ENCODE data around the gene ACAA1. TPM values are rescaled to one million over a fixed set of nuclear protein-coding genes. Genes with fewer than 3 reads are reported as not detected.
A peak's percentile ranks its signal among the peaks of the same experiment; 100 is the strongest.

The ACAA1 gene
- polyA plus RNA-seq, 1 of the 3 experiments (the other 2 are of a cell fraction) = 86.4 TPM

GRCh38 chr3:38136777-38137614, at the start of gene ACAA1 (continued):
- no peak for TF ChIP-seq MEF2A (IDR thresholded peaks at IDR 0.05; ENCODE audit: borderline replicate concordance, low read depth)
- peak; percentile 77; the same call in 1 of the 2 replicates for TF ChIP-seq ELF1 (IDR thresholded peaks at IDR 0.05)
- no peak for TF ChIP-seq JUND (IDR thresholded peaks at IDR 0.05)

- 92% methylated on average over 2 of the region's 2 CpGs for WGBS (ENCODE audit: low lambda C conversion rate)
- CTCF ChIA-PET = interaction anchor here (1.1 kb wide), 1 partner anchor 11 kb away, joined by 3 read pairs; no protein-coding TSS in a partner anchor
- H4K20me1 ChIP-seq (ENCODE audit: insufficient read depth) = peaks cover 77% of the 10 kb centered on the region
Measured at GRCh38 chr3:38177181-38177580, 40.3 kb upstream of the ACAA1 start.

GRCh38 chr3:38173834-38174418, 37.0 kb upstream of the ACAA1 start:
- peaks cover 74% of the 10 kb centered on the region for H4K20me1 ChIP-seq (ENCODE audit: insufficient read depth)

More at GRCh38 chr3:38177181-38177580, 40.3 kb upstream of the ACAA1 start:
- no peak for TF ChIP-seq JUND (IDR thresholded peaks at IDR 0.05)
- no peak for TF ChIP-seq RFX5 (IDR thresholded peaks at IDR 0.05; ENCODE audit: low read length)
- no peak for TF ChIP-seq POLR2AphosphoS5 (IDR thresholded peaks at IDR 0.05; ENCODE audit: low read depth, low read length)
- TF ChIP-seq FOSL2 (IDR thresholded peaks at IDR 0.05; ENCODE audit: borderline replicate concordance, low read depth) = no peak
- Histone ChIP-seq H3K4me1 (ENCODE audit: control insufficient read depth in 1 of 2, insufficient read depth in 2 of 2, low read depth in 1 of 2, low read length in 1 of 2) (peaks cover 2 to 18% of the 10 kb centered on the region in 2 experiments; a peak in 2 of 4 replicates), H3F3A (replicated peaks; ENCODE audit: insufficient read depth) (peaks cover 26% of the 10 kb centered on the region), H3K27me3 (ENCODE audit: insufficient read depth) (no peaks in the 10 kb centered on the region), H3K9me2 (no peaks in the 10 kb centered on the region), H3K4me2 (no peak overlapping the region), H3K36me3 (replicated peaks in 1 of 2; ENCODE audit: control insufficient read depth in 1 of 2, insufficient read depth in 2 of 2, low read length in 1 of 2) (peaks cover 0 to 12% of the 10 kb centered on the region in 2 experiments), H3K79me2 (ENCODE audit: insufficient read depth) (peaks cover 96% of the 10 kb centered on the region), H3K27ac (ENCODE audit: low read depth in 2 of 2, low read length in 1 of 2) (no peak overlapping the region), H3K9me3 (no peaks in the 10 kb centered on the region), H3K9ac (no peak overlapping the region), H3K4me3 (ENCODE audit: low read depth in 2 of 2, low read length in 1 of 2) (no peak overlapping the region), H2AFZ (ENCODE audit: low read depth) (no peak overlapping the region)
- no peak for DNase-seq
- POLR2A ChIA-PET = interaction anchor here (0.7 kb wide), 1 partner anchor 172 kb away, joined by 3 read pairs; no protein-coding TSS in a partner anchor

More at GRCh38 chr3:38173834-38174418, 37.0 kb upstream of the ACAA1 start:
- peaks cover 0 to 22% of the 10 kb centered on the region in 2 experiments; a peak in 1 of 4 replicates for H3K4me1 ChIP-seq (ENCODE audit: control insufficient read depth in 1 of 2, insufficient read depth in 2 of 2, low read depth in 1 of 2, low read length in 1 of 2)
- H3K4me2 ChIP-seq = peak overlapping the region; percentile 53
- no peaks in the 10 kb centered on the region for H3K27me3 ChIP-seq (ENCODE audit: insufficient read depth)
- POLR2A ChIA-PET = no interaction called here
- H3K79me2 ChIP-seq (ENCODE audit: insufficient read depth) = peaks cover 96% of the 10 kb centered on the region
- no peak overlapping the region for H3K9ac ChIP-seq
- peaks cover 0 to 4% of the 10 kb centered on the region in 2 experiments for H3K36me3 ChIP-seq (replicated peaks in 1 of 2; ENCODE audit: control insufficient read depth in 1 of 2, insufficient read depth in 2 of 2, low read length in 1 of 2)
- H2AFZ ChIP-seq (ENCODE audit: low read depth) = no peak overlapping the region
- no peaks in the 10 kb centered on the region for H3K9me2 ChIP-seq
- H3F3A ChIP-seq (replicated peaks; ENCODE audit: insufficient read depth) = peaks cover 40% of the 10 kb centered on the region
- TF ChIP-seq FOXJ3 (CRISPR knock-in tag; IDR thresholded peaks at IDR 0.05) (no peak), EZH2phosphoT487 (IDR thresholded peaks at IDR 0.05; ENCODE audit: borderline replicate concordance, low read depth) (no peak), GATA2 (CRISPR knock-in tag; IDR thresholded peaks at IDR 0.05) (no peak), CTCF (IDR thresholded peaks at IDR 0.05) (no peak)
- peak overlapping the region in 1 of 2 experiments; percentile 66; a peak in 2 of 4 replicates for H3K27ac ChIP-seq (ENCODE audit: low read depth in 2 of 2, low read length in 1 of 2)
- WGBS (ENCODE audit: low lambda C conversion rate) = 80% methylated on average over 5 of the region's 5 CpGs
- H3K4me3 ChIP-seq (ENCODE audit: low read depth in 2 of 2, low read length in 1 of 2) = no peak overlapping the region
- no peak for DNase-seq
- no peaks in the 10 kb centered on the region for H3K9me3 ChIP-seq
- CTCF ChIA-PET = interaction anchor here (0.8 kb wide), 1 partner anchor 18 kb away, joined by 3 read pairs; no protein-coding TSS in a partner anchor
